Hepatocyte (in vitro differentiated cells): ENCODE results near the gene MTHFD1L. TPM values are rescaled to one million over a fixed set of nuclear protein-coding genes. Genes with fewer than 3 reads are reported as not detected.

ENCODE experiments used
- DNase-seq: peaks from one replicate; pipeline ENCODE4 v3.0.0-alpha.2; 2016; ENCODE audit warnings: low spot score
- H2AFZ ChIP-seq: fragments of 200-600 bp; sonication (generic); 2 replicates; pipeline ENCODE4 v1.6.0; 2016; ENCODE audit warnings: antibody characterized with exemption, mild to moderate bottlenecking
- H3K27ac ChIP-seq: fragments of 200-600 bp; sonication (generic); 2 replicates; pipeline ENCODE4 v1.5.1; 2016; ENCODE audit warnings: mild to moderate bottlenecking
- H3K27me3 ChIP-seq: fragments of 200-600 bp; sonication (generic); 2 replicates; pipeline ENCODE4 v1.6.1; 2016
- H3K36me3 ChIP-seq: fragments of 200-600 bp; sonication (generic); replicated peaks from 2 replicates; pipeline ENCODE4 v1.5.1; 2016; ENCODE audit warnings: low read depth; ENCODE audit not compliant: insufficient read depth
- H3K4me1 ChIP-seq: fragments of 200-600 bp; sonication (generic); 2 replicates; pipeline ENCODE4 v1.5.1; 2016; ENCODE audit warnings: mild to moderate bottlenecking, moderate library complexity; ENCODE audit not compliant: insufficient read depth
- H3K4me2 ChIP-seq: fragments of 200-600 bp; sonication (generic); 2 replicates; pipeline ENCODE4 v1.6.0; 2016
- H3K4me3 ChIP-seq: fragments of 200-600 bp; sonication (generic); 2 replicates; pipeline ENCODE4 v1.5.1; 2016; ENCODE audit warnings: mild to moderate bottlenecking
- H3K79me2 ChIP-seq: fragments of 200-600 bp; sonication (generic); 2 replicates; pipeline ENCODE4 v1.6.0; 2017; ENCODE audit warnings: mild to moderate bottlenecking
- H3K9me2 ChIP-seq: fragments of 200-600 bp; sonication (generic); replicated peaks from 2 replicates; pipeline ENCODE4 v1.6.0; 2017; ENCODE audit warnings: mild to moderate bottlenecking; ENCODE audit not compliant: insufficient read depth
- H3K9me3 ChIP-seq: fragments of 200-600 bp; sonication (generic); 2 replicates; pipeline ENCODE4 v1.5.1; 2016; ENCODE audit warnings: low read depth, mild to moderate bottlenecking
- H4K20me1 ChIP-seq: fragments of 200-600 bp; sonication (generic); 2 replicates; pipeline ENCODE4 v1.6.0; 2016; ENCODE audit warnings: mild to moderate bottlenecking; ENCODE audit not compliant: insufficient read depth, poor library complexity, severe bottlenecking
- CTCF ChIP-seq: fragments of 200-600 bp; sonication (generic); IDR thresholded peaks from 2 replicates; pipeline ENCODE4 v1.5.1; 2016; ENCODE audit warnings: antibody characterized with exemption, mild to moderate bottlenecking; ENCODE audit not compliant: poor library complexity
- EZH2 ChIP-seq: fragments of 200-600 bp; sonication (generic); IDR thresholded peaks from 2 replicates; pipeline ENCODE4 v1.6.1; 2016; ENCODE audit warnings: antibody characterized with exemption, mild to moderate bottlenecking, borderline replicate concordance
- EZH2phosphoT487 ChIP-seq: fragments of 200-600 bp; sonication (generic); IDR thresholded peaks from one replicate; pipeline ENCODE4 v1.6.1; 2018; ENCODE audit warnings: antibody characterized with exemption, mild to moderate bottlenecking, low read depth, moderate library complexity; ENCODE audit not compliant: unreplicated experiment, severe bottlenecking
- WGBS: methylation state at CpG from one replicate; pipeline ENCODE4 v1.1.6; 2016; ENCODE audit warnings: low lambda C conversion rate; ENCODE audit errors: missing lambda C conversion rate; 5-methylcytosine and 5-hydroxymethylcytosine counted together
- polyA plus RNA-seq: library from polyadenylated mRNA; unstranded; fragments of >200 nt; fragmentation: Nextera tagmentation; extraction: Ambion mirVana; gene quantifications from 2 replicates; pipeline ENCODE4 v1.2.1, GENCODE V29; 2016
- small RNA-seq: library from RNA; depleted of rRNA; stranded (forward); fragments of <200 nt; gene quantifications from one replicate; pipeline ENCODE3, GENCODE V24; 2014
- total RNA-seq: library from RNA; depleted of rRNA; stranded (reverse); fragments of >200 nt; gene quantifications from 2 replicates; pipeline ENCODE4 v1.2.3, GENCODE V29; 2014

MTHFD1L gene
- total and polyA plus RNA-seq, 2 experiments from 2014 or later, result 28.4 to 30.8 TPM

- no peak for DNase-seq
- Histone ChIP-seq H3K4me3 (no peak overlapping the region), H3K79me2 (no peaks in the 10 kb centered on the region), H3K9me3 (no peaks in the 10 kb centered on the region), H3K9me2 (no peaks in the 10 kb centered on the region), H3K27ac (no peak overlapping the region), H2AFZ (no peak overlapping the region), H3K27me3 (no peaks in the 10 kb centered on the region), H3K4me2 (no peak overlapping the region), H3K4me1 (no peaks in the 10 kb centered on the region), H4K20me1 (no peaks in the 10 kb centered on the region), H3K36me3 (no peaks in the 10 kb centered on the region)
- no peak for TF ChIP-seq EZH2
- no peak for TF ChIP-seq EZH2phosphoT487
- TF ChIP-seq CTCF, result no peak
- WGBS, result 66% methylated on average over 8 of the region's 8 CpGs
Measured at GRCh38 chr6:151148111-151148510, 282.6 kb downstream of the MTHFD1L start.

GRCh38 chr6:151149793-151150192, 284.3 kb downstream of the MTHFD1L start:
- no peaks in the 10 kb centered on the region for H4K20me1 ChIP-seq
- H3K4me3 ChIP-seq, result no peak overlapping the region
- H3K27me3 ChIP-seq, result no peaks in the 10 kb centered on the region
- no peak overlapping the region for H3K4me2 ChIP-seq
- no peaks in the 10 kb centered on the region for H3K9me3 ChIP-seq
- TF ChIP-seq EZH2phosphoT487 (no peak), CTCF (no peak), EZH2 (no peak)
- no peak for DNase-seq
- H3K27ac ChIP-seq, result no peak overlapping the region
- H3K79me2 ChIP-seq, result no peaks in the 10 kb centered on the region
- WGBS, result 70% methylated on average over 3 of the region's 3 CpGs
- no peaks in the 10 kb centered on the region for H3K9me2 ChIP-seq
- no peak overlapping the region for H2AFZ ChIP-seq
- no peaks in the 10 kb centered on the region for H3K36me3 ChIP-seq
- H3K4me1 ChIP-seq, result no peaks in the 10 kb centered on the region

Small RNA genes lying within 50 kb of the gene (small RNA-seq; reads per million reads assigned to genes)
- not detected for gene RNU6-302P
